ENCODE data around the gene EVC2. TPM values are rescaled to one million over a fixed set of nuclear protein-coding genes. Genes with fewer than 3 reads are reported as not detected.

Gene EVC2
- total RNA-seq, 2 donors from 2014 or later = 8.6 to 13.2 TPM

- Histone ChIP-seq H3K27me3 (no peaks in the 10 kb centered on the region), H3K4me1 (no peaks in the 10 kb centered on the region), H3K36me3 (replicated peaks in 1 of 2; ENCODE audit: insufficient read depth in 1 of 2, low read depth in 2 of 2) (peaks cover 0 to 2% of the 10 kb centered on the region in 2 donors), H3K27ac (no peak overlapping the region), H3K9me3 (no peaks in the 10 kb centered on the region), H3K4me3 (no peak overlapping the region)
- ATAC-seq (no peak), DNase-seq (no peak)
- 64 to 77% methylated on average over 4 of the region's 4 CpGs for WGBS, 2 donors
- TF ChIP-seq POLR2A (IDR thresholded peaks at IDR 0.05) (no peak), CTCF (IDR thresholded peaks at IDR 0.05) (no peak)
- intact Hi-C loops (cut with DNase I) = no loop called here
Observed at GRCh38 chr4:5661237-5661636, 47.1 kb downstream of the EVC2 start.

GRCh38 chr4:5660185-5660584, 48.2 kb downstream of the EVC2 start:
- DNase-seq = no peak
- no peak overlapping the region for H3K27ac ChIP-seq
- no peaks in the 10 kb centered on the region for H3K27me3 ChIP-seq
- H3K4me1 ChIP-seq = peaks cover 2% of the 10 kb centered on the region
- TF ChIP-seq POLR2A (IDR thresholded peaks at IDR 0.05) (no peak), CTCF (IDR thresholded peaks at IDR 0.05) (no peak)
- 91 to 100% methylated on average over 1 of the region's 1 CpG for WGBS, 2 donors
- ATAC-seq = no peak
- H3K36me3 ChIP-seq (replicated peaks in 1 of 2; ENCODE audit: insufficient read depth in 1 of 2, low read depth in 2 of 2) = peaks cover 0 to 2% of the 10 kb centered on the region in 2 donors
- no peak overlapping the region for H3K4me3 ChIP-seq
- intact Hi-C loops (cut with DNase I) = no loop called here
- no peaks in the 10 kb centered on the region for H3K9me3 ChIP-seq

GRCh38 chr4:5658974-5659373, 49.4 kb downstream of the EVC2 start:
- 92 to 93% methylated on average over 6 of the region's 6 CpGs for WGBS, 2 donors
- Histone ChIP-seq H3K36me3 (replicated peaks in 1 of 2; ENCODE audit: insufficient read depth in 1 of 2, low read depth in 2 of 2) (peaks cover 0 to 2% of the 10 kb centered on the region in 2 donors), H3K9me3 (no peaks in the 10 kb centered on the region)

GRCh38 chr4:5656415-5656814, 51.9 kb downstream of the EVC2 start:
- intact Hi-C loops (cut with DNase I) = no loop called here
- Histone ChIP-seq H3K4me3 (no peak overlapping the region), H3K27ac (no peak overlapping the region), H3K36me3 (replicated peaks in 1 of 2; ENCODE audit: insufficient read depth in 1 of 2, low read depth in 2 of 2) (no peaks in the 10 kb centered on the region), H3K4me1 (peaks cover 8% of the 10 kb centered on the region), H3K9me3 (no peaks in the 10 kb centered on the region), H3K27me3 (no peaks in the 10 kb centered on the region)
- WGBS, 2 donors = 82 to 85% methylated on average over 4 of the region's 4 CpGs
- TF ChIP-seq POLR2A (IDR thresholded peaks at IDR 0.05) = no peak
- TF ChIP-seq CTCF (IDR thresholded peaks at IDR 0.05) = no peak
- ATAC-seq = no peak
- no peak for DNase-seq

More at GRCh38 chr4:5658974-5659373, 49.4 kb downstream of the EVC2 start:
- H3K27me3 ChIP-seq = no peaks in the 10 kb centered on the region
- H3K4me3 ChIP-seq = no peak overlapping the region
- no peak for TF ChIP-seq CTCF (IDR thresholded peaks at IDR 0.05)
- no peak for TF ChIP-seq POLR2A (IDR thresholded peaks at IDR 0.05)
- ATAC-seq (no peak), DNase-seq (no peak)
- H3K27ac ChIP-seq = no peak overlapping the region
- intact Hi-C loops (cut with DNase I) = no loop called here
- peaks cover 8% of the 10 kb centered on the region for H3K4me1 ChIP-seq

GRCh38 chr4:5654791-5655190, 53.6 kb downstream of the EVC2 start:
- H3K36me3 ChIP-seq (replicated peaks in 1 of 2; ENCODE audit: insufficient read depth in 1 of 2, low read depth in 2 of 2) = no peaks in the 10 kb centered on the region
- intact Hi-C loops (cut with DNase I) = no loop called here
- DNase-seq (peak; percentile 13 to 56 (median 24)), ATAC-seq (no peak)
- peaks cover 8% of the 10 kb centered on the region for H3K4me1 ChIP-seq
- WGBS, 2 donors = 28 to 47% methylated on average over 8 to 11 of the region's 11 CpGs
- H3K4me3 ChIP-seq = no peak overlapping the region
- TF ChIP-seq CTCF (IDR thresholded peaks at IDR 0.05) (no peak), POLR2A (IDR thresholded peaks at IDR 0.05) (no peak)
- no peak overlapping the region for H3K27ac ChIP-seq
- H3K9me3 ChIP-seq = no peaks in the 10 kb centered on the region
- H3K27me3 ChIP-seq = no peaks in the 10 kb centered on the region

All from body of pancreas (tissue), 4 donors.